Keratinocyte (primary cell): ENCODE measurements around the gene DIAPH3.

Source experiments
- CTCF ChIP-seq, 3 experiments: IDR thresholded peaks in 1 of 3; conservative IDR thresholded peaks in 1 of 3; optimal IDR thresholded peaks in 1 of 3; 2 replicates in 2 of 3; 3 replicates in 1 of 3; pipeline versions ENCODE3 to v1.5.1; 2011; ENCODE audit warnings: low read length in 3 of 3, mild to moderate bottlenecking in 3 of 3, moderate library complexity in 2 of 3, control low read depth in 1 of 3, inconsistent platforms in 1 of 3; ENCODE audit not compliant: insufficient read depth in 2 of 3; ENCODE audit errors: extremely low read depth in 1 of 3
- EZH2 ChIP-seq: IDR thresholded peaks from one replicate; pipeline ENCODE4 v1.6.1; 2012; ENCODE audit warnings: inconsistent platforms, mild to moderate bottlenecking, low read length, moderate library complexity

GRCh38 chr13:59684105-59684504 lies 479.6 kb downstream of the DIAPH3 start:
- TF ChIP-seq CTCF (optimal IDR thresholded peaks at IDR 0.05 in 1 of 3, IDR thresholded peaks at IDR 0.05 in 1 of 3, conservative IDR thresholded peaks at IDR 0.05 in 1 of 3; ENCODE audit: extremely low read depth in 1 of 3, insufficient read depth in 2 of 3, low read length in 3 of 3), result no peak
- no peak for TF ChIP-seq EZH2
